ENCODE data around the gene CDKL5.

Gene CDKL5

DNA sequence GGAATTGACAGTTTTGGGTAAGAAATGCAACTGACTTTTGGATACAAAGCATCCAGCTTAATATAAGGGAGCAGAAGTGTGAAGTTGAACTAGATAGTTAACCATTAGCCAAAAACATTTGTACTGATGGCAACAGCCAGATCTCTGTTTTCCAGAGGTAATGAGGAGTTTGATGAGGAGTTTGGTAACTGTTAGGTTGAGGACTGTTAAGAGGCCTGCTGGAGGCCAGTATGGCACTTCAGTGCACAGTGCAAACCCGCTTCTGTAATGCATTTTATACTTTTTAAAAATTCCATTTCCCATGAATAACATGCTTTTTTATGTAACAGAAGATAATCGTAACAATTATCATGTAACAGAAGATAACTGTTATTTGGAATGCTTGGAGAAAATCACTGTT, 30.0 kb downstream of the CDKL5 start:
- no peak for DNase-seq (ENCODE audit: extremely low read depth in 1 of 2, low read depth in 1 of 2)

DNA sequence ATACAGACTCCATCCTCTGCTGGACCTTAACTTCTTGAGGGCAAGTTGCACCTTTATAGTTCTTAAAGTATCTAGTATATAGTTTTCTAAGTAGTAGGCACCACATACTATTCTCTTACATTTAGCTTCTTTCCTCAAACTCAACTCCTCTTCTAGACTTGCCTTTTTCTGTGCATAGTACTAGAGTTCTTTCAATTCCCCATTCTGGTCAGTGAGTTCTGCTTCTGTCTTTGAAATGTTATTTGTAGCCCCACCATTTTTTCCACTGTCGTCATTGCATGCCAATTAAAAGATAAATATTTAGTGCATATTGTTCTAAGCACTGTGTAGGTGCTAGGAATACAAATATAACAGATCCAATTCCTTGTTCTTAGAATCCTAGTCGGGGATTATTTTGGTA, 31.6 kb downstream of the CDKL5 start:
- DNase-seq (ENCODE audit: extremely low read depth in 1 of 2, low read depth in 1 of 2) = no peak

DNA sequence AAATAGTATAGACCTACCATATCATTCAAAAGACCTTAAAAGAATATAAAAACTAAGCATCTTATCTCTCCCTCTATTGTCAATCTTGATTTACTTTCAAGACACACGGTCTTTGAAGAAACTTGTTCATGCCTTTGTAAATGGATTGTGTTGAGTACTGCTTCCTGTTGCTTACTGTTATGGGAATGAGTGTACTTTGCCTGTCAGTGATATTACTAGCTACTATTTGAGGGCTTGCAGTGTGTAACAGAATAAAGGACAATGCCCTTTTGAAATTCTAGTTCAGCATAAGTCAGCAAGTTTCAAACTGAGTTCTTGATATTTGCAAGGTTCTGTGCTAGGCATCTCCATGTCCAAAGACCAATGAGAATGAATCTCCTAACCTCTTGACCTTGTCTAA, 36.0 kb downstream of the CDKL5 start:
- no peak for DNase-seq (ENCODE audit: extremely low read depth in 1 of 2, low read depth in 1 of 2)

DNA sequence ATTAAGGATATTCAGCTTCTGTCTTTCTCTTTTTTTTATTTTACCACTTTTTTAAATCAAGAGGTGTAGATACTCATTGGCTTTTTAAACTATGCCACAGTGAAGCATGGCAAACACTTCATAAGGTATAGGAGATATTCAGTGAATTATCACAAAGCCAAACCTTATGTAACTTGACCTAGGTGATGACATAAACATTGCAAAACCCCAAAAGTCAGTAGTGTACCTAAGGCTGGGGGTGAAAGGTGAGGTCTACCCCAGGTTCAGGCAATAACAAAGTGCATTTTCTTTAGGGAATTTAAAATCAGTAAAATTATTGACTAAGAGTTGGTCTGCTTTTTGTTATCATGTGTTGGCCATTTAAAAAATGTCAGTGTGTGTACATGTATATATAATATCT, 39.1 kb downstream of the CDKL5 start:
- DNase-seq (ENCODE audit: extremely low read depth in 1 of 2, low read depth in 1 of 2) = no peak

DNA sequence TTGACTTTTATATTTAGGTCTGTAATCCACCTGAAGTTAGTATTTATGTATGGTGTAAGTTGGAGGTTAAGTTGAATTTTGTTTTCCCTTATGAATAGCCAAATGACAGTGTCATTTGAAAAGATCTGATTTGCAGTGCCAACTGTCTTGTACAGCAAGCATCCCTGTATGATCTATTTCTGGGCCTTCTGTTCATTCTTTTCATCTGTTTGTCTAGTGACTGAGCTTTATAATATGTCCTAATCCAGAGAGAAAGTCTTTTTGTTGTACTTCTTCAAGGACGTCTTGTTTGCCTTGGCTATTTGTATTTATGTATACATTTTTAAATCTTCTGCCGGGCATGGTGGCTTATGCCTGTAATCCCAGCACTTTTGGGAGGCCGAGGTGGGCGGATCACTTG, 39.6 kb downstream of the CDKL5 start:
- no peak for DNase-seq (ENCODE audit: extremely low read depth in 1 of 2, low read depth in 1 of 2)

DNA sequence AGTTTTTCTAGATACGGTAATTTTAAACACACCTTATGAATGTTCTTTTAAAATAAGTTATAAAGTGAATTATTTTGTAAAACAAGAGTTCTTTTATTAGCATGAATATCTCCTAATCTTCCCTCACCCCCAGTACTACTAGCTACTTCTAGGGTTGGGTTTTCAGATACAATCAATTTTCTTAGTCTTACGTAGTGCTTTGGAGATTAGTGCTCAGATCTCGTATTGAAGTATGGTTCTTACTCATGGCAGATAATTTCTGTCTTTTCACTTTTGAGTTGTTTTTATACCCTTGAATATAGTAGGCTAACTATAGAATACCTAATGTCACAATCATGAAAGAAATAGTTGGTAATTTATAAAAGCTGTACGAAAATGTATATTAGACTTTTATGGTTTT, 43.2 kb downstream of the CDKL5 start:
- DNase-seq (ENCODE audit: extremely low read depth in 1 of 2, low read depth in 1 of 2) = no peak

DNA sequence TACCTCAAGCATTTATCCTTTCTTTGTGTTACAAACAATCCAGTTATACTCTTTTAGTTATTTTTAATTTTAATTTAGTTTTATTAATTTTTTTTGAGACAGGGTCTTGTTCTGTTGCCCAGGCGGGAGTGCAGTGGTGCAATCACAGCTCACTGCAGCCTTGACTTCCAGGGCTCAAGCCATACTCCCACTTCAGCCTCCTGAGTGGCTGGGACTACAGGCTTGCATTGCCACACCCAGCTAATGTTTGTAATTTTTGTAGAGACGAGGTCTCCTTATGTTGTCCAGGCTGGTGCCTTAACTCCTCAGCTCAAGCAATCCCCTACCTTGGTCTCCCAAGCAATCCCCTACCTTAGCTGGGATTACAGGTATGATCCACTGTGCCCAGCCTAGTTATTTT, 45.9 kb downstream of the CDKL5 start:
- DNase-seq (ENCODE audit: extremely low read depth in 1 of 2, low read depth in 1 of 2) = no peak

DNA sequence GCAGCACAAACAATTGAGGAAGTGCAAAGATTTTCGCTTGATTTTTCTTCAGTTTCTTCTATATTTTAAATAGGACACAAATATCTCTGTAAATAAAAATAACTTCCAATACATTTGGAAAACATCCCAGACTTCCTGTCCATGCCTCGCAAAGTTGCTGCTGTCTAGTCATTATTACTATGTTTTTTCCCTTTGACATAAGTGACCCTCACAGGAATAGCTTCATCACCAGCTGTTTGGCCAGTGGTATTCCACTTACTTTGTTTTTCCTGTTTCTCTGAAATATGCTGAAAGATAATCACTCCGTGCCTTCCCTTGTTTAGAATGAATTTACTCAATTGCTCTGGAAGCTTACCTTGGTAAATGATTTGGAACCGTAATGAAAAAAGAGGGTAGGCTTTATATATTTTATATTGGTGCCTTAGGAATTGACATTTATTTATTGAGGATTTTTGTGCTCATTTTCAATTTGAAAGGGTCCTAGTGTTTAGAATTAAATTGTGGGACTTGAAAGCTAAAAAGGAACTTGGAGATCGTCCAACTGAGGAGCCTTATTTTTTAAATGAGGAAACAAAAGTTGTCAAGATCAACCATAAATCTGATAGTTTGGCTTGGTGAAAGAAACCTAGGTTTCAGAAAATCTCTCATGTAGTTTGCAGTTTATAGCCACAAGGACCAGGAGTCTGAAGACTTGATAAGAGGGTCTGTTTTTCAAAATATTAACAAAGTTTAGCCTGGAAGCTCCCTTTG, 65.6 kb downstream of the CDKL5 start:
- DNase-seq (ENCODE audit: extremely low read depth in 1 of 2, low read depth in 1 of 2) = no peak

DNA sequence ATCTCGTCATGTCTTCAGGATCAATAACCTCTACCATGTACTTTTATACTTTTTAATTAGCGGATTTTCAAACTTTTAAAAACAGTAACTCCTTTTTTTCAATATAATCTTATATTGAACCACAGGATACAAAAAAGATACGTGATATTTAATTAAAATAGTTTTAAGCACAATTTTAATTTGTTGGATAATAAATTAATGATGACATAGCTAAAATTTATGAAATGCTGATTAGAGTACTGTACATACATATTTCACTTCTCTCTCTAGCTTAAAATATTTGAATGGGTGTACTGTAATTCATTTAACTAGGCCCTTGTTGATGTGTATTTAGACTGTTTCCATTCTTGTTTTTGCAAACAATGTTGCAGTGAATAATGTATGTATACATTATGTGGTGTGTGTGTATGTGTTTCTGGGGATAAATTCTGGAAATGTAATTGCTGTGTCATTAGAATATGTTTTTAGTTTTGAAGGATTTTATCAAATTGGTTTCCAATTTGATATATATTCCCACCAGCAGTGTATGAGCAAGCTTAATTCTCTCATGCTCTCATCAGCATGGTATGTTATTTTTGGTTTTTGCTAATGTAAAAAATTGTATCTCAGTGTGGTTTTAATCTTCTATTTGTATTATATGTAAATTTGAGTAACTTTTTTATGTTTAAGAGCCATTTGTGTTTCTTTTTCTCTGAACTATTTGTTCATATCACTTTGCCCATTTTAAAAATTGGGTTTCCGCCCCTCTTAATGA, 66.4 kb downstream of the CDKL5 start:
- no peak for DNase-seq (ENCODE audit: extremely low read depth in 1 of 2, low read depth in 1 of 2)

DNA sequence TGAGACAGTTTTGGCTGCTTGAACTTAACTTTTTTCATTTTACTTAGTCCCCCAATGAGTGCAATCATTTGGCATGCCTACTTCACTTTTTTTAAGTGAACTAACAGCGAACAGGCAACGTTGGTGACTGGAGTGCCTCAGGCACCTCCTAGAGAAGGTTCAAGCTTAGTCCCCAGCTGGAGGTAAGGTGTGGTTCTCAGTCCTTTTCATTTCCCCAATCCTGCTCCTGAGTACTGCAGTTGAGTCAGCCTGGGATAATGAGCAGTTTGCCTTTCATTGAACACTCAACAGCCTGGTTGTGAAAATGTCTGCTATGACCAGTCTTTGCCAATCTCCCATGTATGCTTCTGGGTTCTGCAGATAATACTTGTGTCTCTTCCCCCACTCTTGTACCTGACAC, 109.5 kb downstream of the CDKL5 start:
- DNase-seq (ENCODE audit: extremely low read depth in 1 of 2, low read depth in 1 of 2) = no peak

DNA sequence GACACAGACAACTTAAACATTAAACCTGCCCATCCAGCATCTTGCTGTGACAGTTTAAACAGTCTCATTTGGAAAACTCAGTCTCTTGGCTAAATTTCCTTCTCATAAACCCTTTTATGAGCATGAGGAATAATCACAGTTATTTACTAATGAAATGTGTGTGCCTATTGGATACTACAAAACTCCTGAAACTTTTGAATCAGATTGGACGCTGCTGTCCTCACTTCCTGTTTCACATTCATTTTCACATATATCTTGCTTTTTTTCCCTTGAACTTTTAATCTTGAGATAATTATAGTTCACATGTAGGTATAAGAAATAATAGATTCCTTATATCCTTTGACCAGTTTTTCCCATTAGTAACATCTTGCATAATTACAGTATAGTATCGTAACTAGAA, 111.7 kb downstream of the CDKL5 start:
- DNase-seq (ENCODE audit: extremely low read depth in 1 of 2, low read depth in 1 of 2) = no peak

DNA sequence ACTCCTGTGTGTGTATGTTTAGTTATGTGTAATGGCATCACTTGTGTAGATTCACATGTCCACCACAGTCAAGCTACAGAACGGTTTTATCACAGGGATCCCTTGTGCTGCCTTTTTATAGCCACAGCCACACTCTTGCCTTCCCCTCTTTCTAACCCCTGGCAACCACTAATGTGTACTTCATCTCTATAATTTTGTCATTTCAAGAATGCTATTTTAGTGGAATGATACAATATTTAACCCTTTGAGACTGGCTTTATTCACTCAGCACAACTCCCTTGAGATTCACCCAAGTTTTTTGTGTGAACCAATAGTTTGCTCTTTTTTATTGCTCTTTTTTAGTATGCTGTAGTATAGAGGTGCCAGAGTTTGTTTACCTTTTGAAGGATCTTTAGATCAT, 112.1 kb downstream of the CDKL5 start:
- DNase-seq (ENCODE audit: extremely low read depth in 1 of 2, low read depth in 1 of 2) = no peak

DNA sequence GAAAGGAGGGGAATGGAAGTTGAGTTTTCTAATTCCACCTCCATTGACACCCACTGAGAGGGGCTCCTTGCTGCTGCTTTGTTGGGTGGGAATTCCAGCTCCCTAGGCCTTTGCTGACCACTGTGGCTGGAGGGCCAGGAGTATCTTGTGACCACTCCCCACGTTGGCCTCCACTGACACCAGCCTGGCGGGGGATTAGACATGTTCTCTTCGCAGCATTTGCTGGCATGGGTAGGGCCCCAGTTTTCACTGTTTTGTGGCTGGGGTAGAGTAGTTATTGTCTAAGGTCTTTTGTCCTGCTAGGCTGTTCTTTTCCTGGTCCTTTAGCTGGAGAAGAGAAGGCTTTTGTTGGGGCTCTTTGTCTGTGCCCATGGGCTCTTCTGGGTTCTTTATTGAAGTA, 116.7 kb downstream of the CDKL5 start:
- no peak for DNase-seq (ENCODE audit: extremely low read depth in 1 of 2, low read depth in 1 of 2)

DNA sequence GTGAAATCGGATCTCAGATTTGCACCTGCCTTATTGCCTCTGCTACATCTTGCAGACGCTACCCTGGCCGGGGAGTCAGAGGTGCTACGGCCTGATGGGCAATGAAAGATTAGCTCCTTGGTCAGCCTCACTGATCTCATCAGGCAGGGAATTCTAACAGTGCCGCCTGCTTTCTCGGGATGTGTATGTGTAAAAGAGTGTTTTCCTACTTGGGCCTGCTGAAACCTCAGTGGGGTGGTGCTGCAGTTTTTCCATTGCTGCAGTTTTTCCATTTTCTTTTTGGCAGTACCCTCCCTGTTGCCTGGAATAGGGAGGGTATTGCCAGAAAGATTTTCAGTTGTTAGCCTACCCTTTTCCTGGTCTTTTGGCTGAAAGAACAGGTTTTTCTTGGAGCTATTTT, 117.5 kb downstream of the CDKL5 start:
- no peak for DNase-seq (ENCODE audit: extremely low read depth in 1 of 2, low read depth in 1 of 2)

DNA sequence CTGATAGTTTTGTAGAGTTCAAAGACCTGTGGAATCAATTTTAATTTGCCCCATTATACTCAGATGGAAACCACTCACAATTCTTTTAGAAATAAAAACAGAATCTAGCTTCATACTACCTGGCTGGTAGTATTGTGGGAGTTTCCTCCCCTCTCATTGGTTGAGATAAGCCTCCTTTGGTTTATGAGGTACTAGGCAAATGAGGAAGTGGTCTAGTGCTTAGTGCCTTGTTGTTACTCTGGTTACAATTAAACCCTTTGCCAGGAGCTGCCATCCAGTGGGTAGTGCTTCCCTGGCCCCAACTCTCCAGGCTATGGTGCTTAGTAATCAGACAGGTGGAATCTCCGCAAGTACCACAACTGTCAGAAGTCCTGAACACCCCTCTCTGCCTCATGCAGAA, 118.3 kb downstream of the CDKL5 start:
- DNase-seq (ENCODE audit: extremely low read depth in 1 of 2, low read depth in 1 of 2) = no peak

DNA sequence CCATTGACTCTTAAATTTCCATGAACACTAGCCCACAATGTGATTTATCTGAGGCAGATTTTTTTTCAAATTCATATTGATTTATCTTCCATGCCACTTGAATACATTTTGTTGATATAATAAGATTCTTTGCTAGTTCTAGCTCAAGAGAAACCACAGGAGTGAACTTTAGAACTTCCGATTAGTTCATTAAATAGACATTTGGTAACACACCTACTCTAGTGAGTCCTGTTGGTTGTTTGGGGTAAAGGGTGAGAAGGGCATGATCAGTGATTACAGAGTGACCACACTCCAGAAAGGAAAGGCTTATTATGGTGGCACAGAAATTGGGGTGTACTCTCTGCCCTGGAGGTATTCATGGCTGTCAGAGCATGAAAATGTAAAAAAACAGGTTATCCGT, 120.4 kb downstream of the CDKL5 start:
- no peak for DNase-seq (ENCODE audit: extremely low read depth in 1 of 2, low read depth in 1 of 2)

DNA sequence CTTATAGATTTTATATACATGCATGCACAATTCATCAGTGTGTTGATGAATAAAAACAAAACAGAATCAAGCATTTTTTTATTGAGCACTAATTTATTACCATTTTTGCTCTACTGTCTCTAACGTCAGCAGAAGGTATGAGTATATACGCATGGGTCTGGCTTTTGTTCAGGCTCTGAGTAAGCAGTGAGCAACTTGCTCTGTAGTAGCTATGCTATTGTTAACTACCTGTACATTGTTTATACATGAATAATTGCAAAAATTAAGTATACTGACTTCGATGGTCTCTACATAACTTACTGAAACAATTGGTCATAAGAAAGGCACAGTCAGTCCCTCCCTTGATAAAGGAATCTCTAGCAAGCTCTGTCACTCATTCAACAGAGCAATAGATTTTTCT, 123.6 kb downstream of the CDKL5 start:
- no peak for DNase-seq (ENCODE audit: extremely low read depth in 1 of 2, low read depth in 1 of 2)

DNA sequence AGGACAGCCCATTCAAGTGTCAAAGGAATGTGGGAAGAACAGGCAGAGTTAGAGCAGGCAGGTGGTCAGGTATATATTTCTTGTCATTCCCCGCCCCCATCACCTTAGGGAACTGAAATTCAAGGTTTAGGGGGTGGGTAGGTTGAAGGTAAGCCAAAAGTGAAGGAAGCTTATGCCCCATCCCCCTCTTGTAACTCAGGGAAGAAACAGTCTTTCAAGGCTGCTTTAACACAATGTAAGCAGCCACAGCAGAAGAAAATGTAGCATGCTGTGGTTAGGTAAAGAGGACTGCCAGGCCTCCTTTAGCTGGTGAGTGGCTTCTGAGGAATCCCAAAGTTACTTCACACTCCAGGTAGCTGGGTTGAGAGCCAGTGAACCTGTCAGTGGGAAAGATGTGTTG, 124.2 kb downstream of the CDKL5 start:
- no peak for DNase-seq (ENCODE audit: extremely low read depth in 1 of 2, low read depth in 1 of 2)

DNA sequence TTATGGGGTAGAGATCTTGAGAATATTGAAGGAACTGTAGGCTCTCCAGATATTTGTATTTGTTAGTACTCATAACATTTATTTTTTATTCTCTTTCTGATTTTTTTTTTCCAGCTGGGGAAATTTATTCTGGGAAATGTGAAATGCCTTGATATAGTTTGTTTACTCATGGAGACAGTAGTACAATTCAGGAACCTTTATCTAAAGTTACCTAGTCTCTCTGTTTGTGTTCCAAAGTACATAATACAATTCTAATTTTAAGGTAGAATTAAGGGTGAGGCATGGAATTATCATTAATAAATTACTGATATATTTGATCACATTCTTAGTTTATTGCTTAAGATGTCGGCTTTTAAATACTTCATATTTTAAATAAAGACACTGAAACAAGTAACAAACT, 132.5 kb downstream of the CDKL5 start:
- no peak for DNase-seq (ENCODE audit: extremely low read depth in 1 of 2, low read depth in 1 of 2)

DNA sequence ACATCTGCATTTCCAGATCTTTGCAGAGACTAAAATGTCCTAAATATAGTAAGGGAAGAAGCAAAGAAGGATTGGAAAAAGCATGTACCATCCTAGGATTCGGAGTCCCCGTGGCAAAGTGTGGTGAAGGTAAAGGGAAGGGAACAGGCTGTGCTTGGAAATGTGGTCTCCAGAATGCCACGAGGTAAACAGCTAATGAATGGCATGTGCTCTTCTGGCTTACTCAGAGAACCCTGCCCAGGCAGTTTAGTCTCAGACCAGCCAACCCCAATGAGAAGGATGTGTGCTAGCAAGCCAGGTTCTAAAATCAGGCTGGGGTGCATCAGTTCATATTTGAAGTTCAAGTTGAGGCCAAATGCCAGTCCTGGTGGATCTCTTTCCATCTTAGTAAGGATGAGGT, 133.4 kb downstream of the CDKL5 start:
- DNase-seq (ENCODE audit: extremely low read depth in 1 of 2, low read depth in 1 of 2) = no peak

DNA sequence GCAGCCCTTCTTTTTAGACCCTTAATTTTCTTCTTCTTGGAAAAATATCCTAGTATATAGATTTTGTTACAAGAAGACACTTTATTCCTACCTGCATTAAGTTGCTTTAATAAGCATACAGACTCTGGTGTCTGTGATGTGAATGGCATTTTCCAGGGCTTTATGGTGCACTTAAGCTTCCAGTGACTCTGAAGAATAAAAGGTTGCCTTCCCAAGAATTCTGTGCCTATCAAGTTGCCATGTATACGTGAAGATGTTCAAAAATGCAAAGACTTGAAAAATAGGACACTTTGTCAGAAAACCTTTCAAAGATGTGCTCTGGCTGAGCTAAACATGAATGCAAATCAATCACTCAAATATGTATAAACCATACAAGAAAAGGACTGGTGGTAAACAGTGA, 135.6 kb downstream of the CDKL5 start:
- no peak for DNase-seq (ENCODE audit: extremely low read depth in 1 of 2, low read depth in 1 of 2)

DNA sequence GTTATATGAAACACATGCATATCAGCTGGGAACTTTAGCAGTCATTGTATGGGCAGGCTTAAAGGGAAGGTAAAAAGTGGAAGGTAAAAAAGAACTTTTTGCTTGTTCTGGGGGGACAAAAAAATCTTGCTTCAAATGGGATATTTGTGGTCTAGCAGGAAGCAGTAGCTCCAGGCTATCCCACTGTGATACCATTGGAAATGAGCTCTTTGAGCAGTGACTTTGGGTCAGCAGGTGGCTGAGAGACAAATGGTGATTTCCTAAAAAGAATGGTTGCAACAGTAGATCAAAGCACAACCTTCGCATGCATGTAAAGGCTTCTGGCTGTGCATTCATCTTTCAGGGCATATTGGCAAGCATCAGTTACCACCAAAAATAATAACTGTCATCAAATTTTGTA, 140.3 kb downstream of the CDKL5 start:
- no peak for DNase-seq (ENCODE audit: extremely low read depth in 1 of 2, low read depth in 1 of 2)

DNA sequence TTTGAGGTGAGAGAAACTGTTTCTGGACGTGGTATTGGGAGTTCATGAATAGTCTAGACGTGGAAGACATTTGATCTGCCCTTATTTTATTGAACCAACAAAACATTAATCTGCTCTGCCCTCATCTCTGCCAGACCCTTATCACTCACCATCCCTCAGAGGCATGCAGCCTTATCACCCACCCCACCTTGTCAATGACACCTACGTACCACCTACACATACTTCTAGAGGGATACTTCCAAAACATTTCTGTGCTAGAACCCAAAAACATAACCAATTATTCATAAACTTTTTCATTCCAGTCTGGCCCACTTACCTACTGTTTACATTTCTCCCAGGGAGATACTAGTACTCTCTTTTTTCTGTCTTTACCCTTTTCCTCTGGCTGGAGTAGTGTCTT, 141.3 kb downstream of the CDKL5 start:
- no peak for DNase-seq (ENCODE audit: extremely low read depth in 1 of 2, low read depth in 1 of 2)
